AG04449 (cell line): ENCODE measurements around the gene RNF19B.

ENCODE experiments used
- CTCF ChIA-PET: fragments of 350-600 bp; formaldehyde crosslinking; extraction: SDS; loops from one replicate; lab custom pipeline; 2021; ENCODE audit warnings: antibody characterized with exemption; lab: Yijun Ruan, JAX
- POLR2A ChIA-PET: fragments of 400-600, 350-600 bp; formaldehyde crosslinking; extraction: SDS; loops from one replicate; lab custom pipeline; 2020; ENCODE audit warnings: antibody characterized with exemption, inconsistent platforms; lab: Yijun Ruan, JAX
- DNase-seq: peaks from one replicate; pipeline ENCODE4 v3.0.0-alpha.2; 2010; ENCODE audit warnings: low read depth, low spot score
- H3K4me3 ChIP-seq: 2 replicates; pipeline ENCODE4 v1.5.1; 2011; ENCODE audit warnings: low read depth, mild to moderate bottlenecking, control low read depth, low read length
- TF ChIP-seq, protein P1 (sequence below): IDR thresholded peaks from one replicate; pipeline ENCODE4 v1.5.1; 2011; ENCODE audit warnings: mild to moderate bottlenecking, moderate library complexity, low read length, control low read depth, inconsistent platforms; ENCODE audit not compliant: insufficient read depth; ENCODE audit errors: missing control alignments

RNF19B gene

GRCh38 chr1:32886828-32887414, 77.7 kb downstream of the RNF19B start:
- ChIA-PET CTCF (interaction anchor here (0.7 to 11.7 kb wide), 7 partner anchors 12 to 201 kb away, joined by 3 to 179 read pairs (median 3); partner anchors contain the start of gene FNDC5), POLR2A (no interaction called here)
- TF ChIP-seq, protein P1, sequence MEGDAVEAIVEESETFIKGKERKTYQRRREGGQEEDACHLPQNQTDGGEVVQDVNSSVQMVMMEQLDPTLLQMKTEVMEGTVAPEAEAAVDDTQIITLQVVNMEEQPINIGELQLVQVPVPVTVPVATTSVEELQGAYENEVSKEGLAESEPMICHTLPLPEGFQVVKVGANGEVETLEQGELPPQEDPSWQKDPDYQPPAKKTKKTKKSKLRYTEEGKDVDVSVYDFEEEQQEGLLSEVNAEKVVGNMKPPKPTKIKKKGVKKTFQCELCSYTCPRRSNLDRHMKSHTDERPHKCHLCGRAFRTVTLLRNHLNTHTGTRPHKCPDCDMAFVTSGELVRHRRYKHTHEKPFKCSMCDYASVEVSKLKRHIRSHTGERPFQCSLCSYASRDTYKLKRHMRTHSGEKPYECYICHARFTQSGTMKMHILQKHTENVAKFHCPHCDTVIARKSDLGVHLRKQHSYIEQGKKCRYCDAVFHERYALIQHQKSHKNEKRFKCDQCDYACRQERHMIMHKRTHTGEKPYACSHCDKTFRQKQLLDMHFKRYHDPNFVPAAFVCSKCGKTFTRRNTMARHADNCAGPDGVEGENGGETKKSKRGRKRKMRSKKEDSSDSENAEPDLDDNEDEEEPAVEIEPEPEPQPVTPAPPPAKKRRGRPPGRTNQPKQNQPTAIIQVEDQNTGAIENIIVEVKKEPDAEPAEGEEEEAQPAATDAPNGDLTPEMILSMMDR, result no peak
- no peak for DNase-seq
- no peak overlapping the region for H3K4me3 ChIP-seq
